SK-N-MC (cell line): ENCODE data around the gene SDSL.

Source experiments
- DNase-seq: peaks from one replicate; pipeline ENCODE4 v3.0.0-alpha.2; 2011; ENCODE audit warnings: low read depth, low spot score
- H3K27ac ChIP-seq: fragments of 200-600 bp; sonication (generic); 2 replicates; pipeline ENCODE4 v1.5.1; 2016; ENCODE audit warnings: mixed run types
- H3K36me3 ChIP-seq: fragments of 200-600 bp; sonication (generic); 2 replicates; pipeline ENCODE4 v1.6.1; 2017; ENCODE audit warnings: antibody characterized with exemption, low read length, mixed read lengths; ENCODE audit not compliant: insufficient read depth
- H3K4me3 ChIP-seq: fragments of 200-600 bp; sonication (generic); 2 replicates; pipeline ENCODE4 v1.5.1; 2016
- H3K9ac ChIP-seq: fragments of 200-600 bp; sonication (generic); 2 replicates; pipeline ENCODE4 v1.8.0; 2017; ENCODE audit warnings: mixed run types, mixed read lengths; ENCODE audit not compliant: insufficient read length
- H3K9me3 ChIP-seq: fragments of 200-600 bp; sonication (generic); 2 replicates; pipeline ENCODE4 v1.6.1; 2017; ENCODE audit warnings: low read depth, mild to moderate bottlenecking, antibody characterized with exemption, low read length, moderate library complexity, mixed read lengths
- EZH2 ChIP-seq: fragments of 200-600 bp; sonication (generic); IDR thresholded peaks from one replicate; pipeline ENCODE4 v1.6.1; 2017; ENCODE audit warnings: antibody characterized with exemption
- FOXP2 ChIP-seq: optimal IDR thresholded peaks from 2 replicates; pipeline ENCODE3; 2011; ENCODE audit warnings: mild to moderate bottlenecking, moderate library complexity; ENCODE audit not compliant: insufficient read depth; ENCODE audit errors: extremely low read length, control extremely low read depth
- POLR2AphosphoS5 ChIP-seq: IDR thresholded peaks from 2 replicates; pipeline ENCODE4 v1.6.1; 2012; ENCODE audit warnings: mild to moderate bottlenecking, low read depth, low read length, borderline replicate concordance

SDSL gene

GRCh38 chr12:113407931-113408600, 14.1 kb upstream of the SDSL start:
- H3K9me3 ChIP-seq, result no peaks in the 10 kb centered on the region
- DNase-seq, result no peak
- no peaks in the 10 kb centered on the region for H3K36me3 ChIP-seq
- H3K4me3 ChIP-seq, result no peak overlapping the region
- no peak overlapping the region for H3K27ac ChIP-seq
- no peak overlapping the region for H3K9ac ChIP-seq
- TF ChIP-seq EZH2 (no peak), FOXP2 (no peak), POLR2AphosphoS5 (no peak)

GRCh38 chr12:113408756-113409298, 13.4 kb upstream of the SDSL start:
- no peak overlapping the region for H3K9ac ChIP-seq
- H3K36me3 ChIP-seq, result no peaks in the 10 kb centered on the region
- no peaks in the 10 kb centered on the region for H3K9me3 ChIP-seq
- TF ChIP-seq FOXP2, result no peak
- no peak for TF ChIP-seq POLR2AphosphoS5
- TF ChIP-seq EZH2, result no peak
- no peak overlapping the region for H3K4me3 ChIP-seq
- DNase-seq, result no peak
- no peak overlapping the region for H3K27ac ChIP-seq

- no peak overlapping the region for H3K27ac ChIP-seq
- H3K36me3 ChIP-seq, result no peaks in the 10 kb centered on the region
- no peak overlapping the region for H3K9ac ChIP-seq
- TF ChIP-seq POLR2AphosphoS5, result no peak
- DNase-seq, result no peak
- H3K4me3 ChIP-seq, result no peak overlapping the region
- H3K9me3 ChIP-seq, result no peaks in the 10 kb centered on the region
These were observed 12.6 kb upstream of the SDSL start for GRCh38 chr12:113409462-113410124.

GRCh38 chr12:113413488-113413939, 8.7 kb upstream of the SDSL start:
- no peaks in the 10 kb centered on the region for H3K9me3 ChIP-seq
- no peak overlapping the region for H3K27ac ChIP-seq
- no peak overlapping the region for H3K9ac ChIP-seq
- H3K4me3 ChIP-seq, result no peak overlapping the region
- DNase-seq, result no peak
- no peaks in the 10 kb centered on the region for H3K36me3 ChIP-seq
- TF ChIP-seq FOXP2 (no peak), POLR2AphosphoS5 (no peak), EZH2 (no peak)

DNA sequence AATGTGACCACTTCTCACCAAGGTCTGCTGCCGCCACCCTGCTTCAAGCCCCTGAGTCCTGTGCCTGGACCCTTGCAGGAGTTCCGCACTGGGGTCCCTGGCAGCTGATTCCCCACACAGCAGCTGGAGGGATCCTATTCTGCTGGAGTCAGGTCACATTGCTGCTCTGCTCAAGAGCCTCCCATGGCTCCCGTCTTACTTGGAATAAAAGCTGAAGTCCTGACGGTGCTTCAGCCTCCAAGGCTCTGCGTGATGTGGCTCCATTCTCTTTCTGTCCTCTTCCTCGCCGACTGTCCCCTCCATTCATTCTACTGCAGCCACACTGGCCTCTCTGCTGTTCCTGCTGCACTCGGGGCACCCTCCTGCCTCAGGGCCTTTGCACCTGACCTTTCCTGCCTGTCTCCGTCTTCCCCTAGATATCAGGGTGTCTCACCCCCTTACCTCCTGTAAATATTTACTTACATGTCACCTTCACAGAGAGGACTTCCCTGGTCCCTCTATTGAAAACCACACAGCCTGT, 7.6 kb upstream of the SDSL start:
- no peak overlapping the region for H3K27ac ChIP-seq
- DNase-seq, result no peak
- no peaks in the 10 kb centered on the region for H3K36me3 ChIP-seq
- no peaks in the 10 kb centered on the region for H3K9me3 ChIP-seq
- H3K4me3 ChIP-seq, result no peak overlapping the region
- no peak overlapping the region for H3K9ac ChIP-seq
- TF ChIP-seq EZH2, result no peak
- no peak for TF ChIP-seq FOXP2
- TF ChIP-seq POLR2AphosphoS5, result no peak

DNA sequence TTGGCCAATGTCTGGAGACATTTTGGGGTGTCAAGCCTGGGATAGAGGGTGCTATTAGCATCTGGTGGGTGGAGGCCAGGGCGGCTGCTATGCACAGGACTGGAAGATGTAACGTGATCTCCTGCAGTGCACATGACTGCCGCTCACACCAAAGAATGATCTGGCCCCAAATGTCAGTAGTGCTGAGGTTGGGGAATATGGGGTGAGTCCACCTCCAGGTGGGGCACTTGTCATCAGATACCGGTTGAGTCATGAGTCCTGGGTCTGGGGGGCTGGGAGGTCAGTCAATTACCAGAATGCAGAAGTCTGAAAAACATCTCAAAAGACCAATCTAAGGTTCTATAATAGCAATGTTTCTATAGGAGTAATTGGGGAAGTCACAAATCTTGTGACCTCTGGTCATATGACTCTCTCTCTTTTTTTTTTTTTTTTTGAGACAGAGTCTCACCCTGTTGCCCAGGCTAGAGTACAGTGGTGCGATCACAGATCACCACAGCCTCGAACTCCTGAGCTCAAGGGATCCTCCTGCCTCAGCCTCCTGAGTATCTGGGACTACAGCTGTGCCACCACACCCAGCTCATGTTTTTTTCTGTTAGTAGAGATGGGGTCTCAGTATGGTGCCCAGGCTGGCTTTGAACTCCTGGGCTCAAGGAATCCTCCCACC, 6.0 kb upstream of the SDSL start:
- DNase-seq, result no peak
- no peaks in the 10 kb centered on the region for H3K9me3 ChIP-seq
- no peak overlapping the region for H3K4me3 ChIP-seq
- H3K27ac ChIP-seq, result no peak overlapping the region
- H3K36me3 ChIP-seq, result no peaks in the 10 kb centered on the region
- TF ChIP-seq POLR2AphosphoS5 (no peak), FOXP2 (no peak), EZH2 (no peak)
- no peak overlapping the region for H3K9ac ChIP-seq

GRCh38 chr12:113418213-113418879, 3.8 kb upstream of the SDSL start:
- Histone ChIP-seq H3K9ac (no peak overlapping the region), H3K9me3 (no peaks in the 10 kb centered on the region), H3K4me3 (no peak overlapping the region), H3K36me3 (no peaks in the 10 kb centered on the region), H3K27ac (no peak overlapping the region)
- TF ChIP-seq EZH2, result no peak
- no peak for TF ChIP-seq POLR2AphosphoS5
- no peak for TF ChIP-seq FOXP2
- no peak for DNase-seq

DNA sequence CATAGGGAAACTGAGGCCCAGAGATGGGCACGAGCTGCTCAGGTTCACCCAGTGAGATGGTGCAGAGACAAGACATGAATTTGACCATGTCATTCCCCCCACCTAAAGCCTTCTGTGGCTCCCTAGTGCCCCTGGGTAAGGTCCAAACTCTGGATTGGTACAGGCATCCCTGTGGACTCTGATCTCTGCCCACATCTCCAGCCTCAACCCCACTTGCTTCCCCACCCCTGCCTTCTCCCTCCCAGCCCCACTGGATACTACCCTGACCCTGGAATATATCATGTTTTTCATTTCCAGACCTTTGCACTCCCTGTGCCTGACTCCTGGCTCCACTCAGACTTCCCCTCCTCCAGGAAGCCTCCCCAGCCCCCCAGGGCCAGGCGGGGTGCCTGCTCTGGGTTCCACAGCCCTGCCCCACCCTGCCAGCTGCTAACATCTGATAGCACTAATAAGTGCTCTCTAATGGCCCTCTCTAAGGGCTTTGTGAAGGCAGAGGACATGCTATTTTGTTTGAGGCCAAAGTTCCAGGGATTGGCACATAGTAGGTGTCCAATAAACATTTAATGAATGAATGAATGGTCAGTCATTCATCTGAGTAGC, 1.1 kb upstream of the SDSL start:
- Histone ChIP-seq H3K36me3 (no peaks in the 10 kb centered on the region), H3K9me3 (no peaks in the 10 kb centered on the region), H3K9ac (no peak overlapping the region), H3K27ac (no peak overlapping the region), H3K4me3 (no peak overlapping the region)
- TF ChIP-seq FOXP2, result no peak
- TF ChIP-seq POLR2AphosphoS5, result no peak
- no peak for TF ChIP-seq EZH2
- no peak for DNase-seq
